ENCODE data around the gene LRRFIP2.
"Not testable (repeated sequence)": the region's sequence is repeated elsewhere in the genome, so short reads cannot be mapped to it uniquely, and the experiment has no call there.

LRRFIP2 gene, protein sequence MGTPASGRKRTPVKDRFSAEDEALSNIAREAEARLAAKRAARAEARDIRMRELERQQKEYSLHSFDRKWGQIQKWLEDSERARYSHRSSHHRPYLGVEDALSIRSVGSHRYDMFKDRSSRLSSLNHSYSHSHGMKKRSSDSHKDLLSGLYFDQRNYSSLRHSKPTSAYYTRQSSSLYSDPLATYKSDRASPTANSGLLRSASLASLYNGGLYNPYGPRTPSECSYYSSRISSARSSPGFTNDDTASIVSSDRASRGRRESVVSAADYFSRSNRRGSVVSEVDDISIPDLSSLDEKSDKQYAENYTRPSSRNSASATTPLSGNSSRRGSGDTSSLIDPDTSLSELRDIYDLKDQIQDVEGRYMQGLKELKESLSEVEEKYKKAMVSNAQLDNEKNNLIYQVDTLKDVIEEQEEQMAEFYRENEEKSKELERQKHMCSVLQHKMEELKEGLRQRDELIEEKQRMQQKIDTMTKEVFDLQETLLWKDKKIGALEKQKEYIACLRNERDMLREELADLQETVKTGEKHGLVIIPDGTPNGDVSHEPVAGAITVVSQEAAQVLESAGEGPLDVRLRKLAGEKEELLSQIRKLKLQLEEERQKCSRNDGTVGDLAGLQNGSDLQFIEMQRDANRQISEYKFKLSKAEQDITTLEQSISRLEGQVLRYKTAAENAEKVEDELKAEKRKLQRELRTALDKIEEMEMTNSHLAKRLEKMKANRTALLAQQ

DNA sequence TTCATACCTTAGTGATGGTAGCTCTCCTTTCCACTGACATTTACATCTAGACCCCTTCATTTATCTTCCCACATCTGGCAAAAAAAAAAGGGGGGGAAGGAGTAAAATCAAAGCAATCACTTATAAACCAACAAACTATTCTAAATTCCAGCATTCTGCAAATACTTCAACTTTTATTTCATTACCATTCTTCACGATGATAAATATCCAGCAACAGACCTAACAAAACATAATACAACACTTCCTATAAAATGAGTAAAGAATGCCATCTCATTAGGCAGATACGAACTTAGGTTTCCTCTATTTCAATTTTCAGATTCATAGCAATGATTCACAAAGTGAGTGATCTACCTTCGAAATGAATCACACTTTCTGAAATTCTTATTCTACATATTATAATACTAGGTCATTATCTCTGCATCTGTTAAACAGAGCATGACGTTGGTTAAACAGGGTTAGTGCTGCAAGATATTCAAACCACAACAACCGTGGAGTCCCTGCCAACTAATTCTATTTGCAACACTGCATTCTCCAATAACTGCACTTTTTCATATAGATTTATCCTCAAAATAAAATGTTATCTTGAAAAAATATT, at the start of gene LRRFIP2:
Gene LRRFIP2 (minus strand): TSS at position 51 of the 595 bp plus-strand sequence. CDS start 25,599 bp downstream, outside the sequence.
- DNase-seq, result peak in 1 of 2 donors; percentile 38

DNA sequence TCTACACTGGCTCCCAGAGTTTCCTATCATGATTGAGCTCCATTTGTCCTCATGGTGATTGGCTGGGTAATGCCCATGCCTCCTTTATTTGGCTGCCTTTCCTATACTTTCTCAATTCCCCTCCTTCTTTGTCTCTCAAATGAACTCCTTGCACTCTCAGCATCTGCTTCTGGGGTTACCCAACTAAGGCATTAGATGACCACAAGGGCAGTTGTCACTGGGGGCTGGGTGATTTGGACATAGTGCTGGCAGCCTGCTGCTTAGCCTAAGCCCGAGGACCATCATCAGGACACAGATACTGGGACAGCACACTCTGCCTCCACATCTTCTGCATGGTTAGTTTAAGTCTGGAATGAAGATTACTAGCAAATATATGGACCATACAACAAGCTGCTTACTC, 49.2 kb upstream of the LRRFIP2 start:
- no peak for DNase-seq

DNA sequence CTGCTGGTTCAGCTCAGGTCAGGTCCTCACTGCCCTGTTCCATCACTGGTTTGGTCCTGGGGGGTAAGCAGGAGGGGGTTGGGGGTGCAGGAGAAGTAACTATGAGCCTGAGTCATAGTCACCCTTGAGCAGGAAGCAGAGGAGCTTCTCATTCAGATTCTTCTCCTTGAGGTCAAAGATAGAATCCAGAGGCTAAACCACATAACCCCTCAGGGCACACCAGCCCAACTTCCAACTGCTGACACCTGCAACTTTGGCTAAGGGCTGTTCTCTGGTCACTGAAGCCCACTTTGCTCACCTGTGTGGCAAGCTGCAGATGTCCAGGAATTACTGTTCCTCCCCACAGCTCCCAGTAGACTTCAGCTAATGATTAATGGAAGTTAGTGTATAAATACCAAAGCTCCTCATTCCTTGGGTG, 48.8 kb upstream of the LRRFIP2 start:
- DNase-seq, result no peak

DNA sequence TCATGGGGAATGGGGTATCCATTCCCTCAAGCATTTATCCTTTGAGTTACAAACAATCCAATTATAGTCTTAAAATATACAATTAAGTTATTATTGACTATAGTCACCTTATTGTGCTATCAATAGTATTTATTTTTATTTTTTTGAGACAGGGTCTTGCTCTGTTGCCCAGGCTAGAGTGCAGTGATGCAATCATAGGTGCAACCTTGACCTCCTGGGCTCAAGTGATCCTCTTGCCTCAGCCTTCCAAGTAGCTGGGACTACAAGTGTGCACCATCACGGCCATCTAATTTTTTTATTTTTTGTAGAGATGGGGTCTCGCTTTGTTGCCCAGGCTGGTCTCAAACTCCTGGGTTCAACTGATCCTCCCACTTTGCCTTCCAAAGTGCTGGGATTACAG, 48.2 kb upstream of the LRRFIP2 start:
- not testable (repeated sequence) for DNase-seq

DNA sequence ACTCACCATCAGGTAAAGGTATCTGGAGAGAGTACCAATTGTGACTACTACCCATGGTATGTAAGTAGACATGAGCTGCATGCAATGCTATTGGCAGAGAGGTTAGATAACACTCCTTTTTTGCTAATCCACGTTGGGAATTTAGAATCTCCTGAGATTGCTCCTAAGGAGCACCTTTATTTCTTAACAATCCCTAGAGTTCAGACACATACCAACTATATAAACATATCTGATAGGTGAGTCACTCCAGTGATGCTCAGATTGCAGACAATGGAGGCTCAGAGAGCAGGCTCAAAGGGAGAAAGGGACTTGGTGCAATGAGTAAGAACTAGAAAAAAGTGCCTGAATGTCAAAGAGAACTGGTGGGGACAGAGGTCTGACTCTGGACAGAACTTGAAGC, 47.0 kb upstream of the LRRFIP2 start:
- DNase-seq, result no peak

DNA sequence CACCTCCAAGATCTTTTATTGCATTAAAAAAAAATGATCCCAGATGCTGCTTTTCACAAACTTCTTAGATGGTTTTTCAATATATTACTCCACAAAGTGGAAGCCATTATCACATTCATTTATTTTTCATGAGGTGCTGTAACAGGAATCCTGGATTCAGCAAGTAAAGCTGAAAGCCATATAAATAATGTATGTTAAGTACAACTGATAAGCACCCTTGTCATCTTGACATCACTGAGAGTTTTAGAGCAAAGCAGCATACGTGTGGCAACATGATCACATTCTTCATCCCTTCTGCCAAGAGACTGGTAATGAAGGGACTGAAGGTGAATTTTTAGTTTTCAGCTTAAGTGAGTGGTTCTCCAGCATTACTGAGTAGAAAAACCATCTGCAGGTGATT, 44.9 kb upstream of the LRRFIP2 start:
- DNase-seq, result no peak

DNA sequence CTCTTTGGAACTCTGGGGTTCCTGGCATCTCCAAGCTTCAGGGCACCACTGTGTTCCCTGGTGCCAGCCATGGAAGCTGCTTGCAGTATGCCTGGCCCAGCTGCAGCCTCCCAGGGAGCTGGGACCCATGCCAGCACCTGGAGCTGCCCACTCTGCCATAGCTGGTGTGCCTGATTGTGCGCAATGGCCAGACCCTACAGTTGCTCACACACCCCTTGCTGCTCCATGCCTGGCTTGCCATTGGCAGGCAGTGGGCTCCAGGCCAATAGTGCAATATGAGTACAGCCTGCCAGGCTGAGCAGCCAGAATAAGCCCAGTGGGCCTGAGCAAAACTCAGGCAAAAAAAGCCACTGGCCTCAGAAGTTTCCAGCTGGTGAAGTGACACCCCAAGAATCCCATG, 43.8 kb upstream of the LRRFIP2 start:
- no peak for DNase-seq

DNA sequence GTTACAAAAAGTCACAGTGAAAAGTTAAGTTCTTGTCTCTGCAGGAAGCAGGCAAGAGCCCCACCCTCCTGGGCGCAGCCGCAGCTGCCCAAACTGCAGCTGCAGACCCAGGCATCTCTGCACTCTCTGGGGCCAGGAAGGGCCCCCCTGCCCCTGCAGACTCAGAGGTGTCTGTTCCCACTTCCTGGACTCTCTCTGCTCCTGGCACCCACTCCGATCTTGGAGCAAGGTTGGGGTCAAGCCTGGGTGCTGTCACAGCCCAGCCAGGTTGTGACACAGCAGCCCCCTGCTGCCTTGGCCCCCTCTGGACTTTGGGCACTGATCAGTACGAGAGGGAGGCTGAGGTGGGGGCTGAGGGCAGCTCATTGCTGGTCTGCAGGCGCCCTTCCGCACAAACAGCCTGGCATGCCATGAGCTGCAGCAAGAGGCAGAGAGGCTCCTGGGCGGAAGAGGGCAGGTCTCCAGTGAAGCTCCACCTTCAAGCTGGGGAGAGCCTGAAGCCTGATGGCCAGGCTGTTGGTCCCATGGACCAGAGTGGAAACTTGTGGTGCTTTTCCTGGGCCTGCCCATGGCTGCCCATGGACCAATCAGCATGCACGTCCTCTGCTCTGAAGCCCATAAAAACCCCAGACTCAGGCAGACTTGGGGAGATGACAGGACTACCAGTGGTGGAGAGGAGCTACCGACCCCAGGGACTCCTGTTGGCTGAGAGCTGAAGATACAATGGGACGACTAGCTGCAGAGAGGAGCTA, 42.9 kb upstream of the LRRFIP2 start:
- peak; percentile 21 to 36 for DNase-seq

DNA sequence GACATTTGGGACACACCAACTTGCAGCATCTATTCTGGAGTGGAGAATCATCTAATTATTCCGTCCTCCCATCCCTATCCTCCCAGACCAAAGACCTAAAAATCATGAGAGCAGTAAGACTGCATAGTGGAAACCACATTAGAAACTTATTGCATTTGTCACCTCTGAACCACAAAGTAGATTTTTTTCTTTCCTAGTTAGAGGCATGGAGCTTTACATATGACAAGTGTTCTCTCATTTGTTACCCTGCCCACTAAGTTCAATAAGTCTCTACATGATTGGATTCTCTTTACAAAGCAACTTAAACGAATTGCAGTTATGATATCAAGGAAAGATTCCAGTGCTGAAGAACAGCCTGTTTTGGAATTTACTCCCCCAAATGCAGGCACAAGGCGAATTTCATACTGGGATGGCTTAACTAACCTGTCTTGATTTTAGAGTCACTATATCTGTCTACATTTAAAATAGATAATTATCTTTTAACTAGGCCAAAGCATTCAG, 42.3 kb upstream of the LRRFIP2 start:
- peak in 1 of 2 donors; percentile 54 for DNase-seq

DNA sequence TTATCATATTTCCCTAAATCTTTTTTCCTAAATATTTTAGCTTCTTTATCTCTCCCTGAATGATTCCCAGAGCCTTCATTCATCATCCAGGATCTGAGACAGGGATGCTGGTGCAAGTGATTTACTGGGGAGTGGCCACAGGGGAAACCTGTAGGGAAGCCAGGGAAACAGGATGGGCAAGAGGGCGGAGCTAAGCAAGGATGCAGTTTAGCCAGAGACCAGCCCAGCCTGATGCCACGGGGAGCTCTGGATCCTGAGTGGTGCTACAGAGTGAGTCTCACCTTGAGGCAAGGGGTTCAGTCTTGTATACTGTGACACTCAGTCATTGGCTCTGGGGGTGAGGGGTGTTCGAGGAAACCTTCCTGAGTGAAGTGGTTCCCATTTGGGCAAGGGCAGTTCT, 39.7 kb upstream of the LRRFIP2 start:
- DNase-seq, result no peak

DNA sequence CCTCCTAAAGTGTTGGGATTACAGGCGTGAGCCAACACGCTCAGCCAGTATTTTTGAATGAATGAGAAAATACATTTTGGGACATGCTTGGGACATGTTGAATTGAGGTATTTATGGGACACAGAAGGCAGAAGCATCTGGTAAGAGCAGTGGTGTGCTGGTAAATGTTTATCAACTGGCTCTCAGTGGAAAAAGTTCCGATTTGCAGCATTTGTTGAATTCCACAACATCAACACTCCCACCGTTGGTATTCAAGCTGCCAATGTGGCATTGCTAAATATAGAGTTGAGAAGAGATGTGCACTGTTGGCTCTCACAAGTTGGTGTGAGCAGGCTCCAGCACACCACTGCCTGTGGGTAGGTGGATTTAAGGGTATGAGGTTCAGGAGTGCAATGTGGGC, 35.8 kb upstream of the LRRFIP2 start:
- no peak for DNase-seq

DNA sequence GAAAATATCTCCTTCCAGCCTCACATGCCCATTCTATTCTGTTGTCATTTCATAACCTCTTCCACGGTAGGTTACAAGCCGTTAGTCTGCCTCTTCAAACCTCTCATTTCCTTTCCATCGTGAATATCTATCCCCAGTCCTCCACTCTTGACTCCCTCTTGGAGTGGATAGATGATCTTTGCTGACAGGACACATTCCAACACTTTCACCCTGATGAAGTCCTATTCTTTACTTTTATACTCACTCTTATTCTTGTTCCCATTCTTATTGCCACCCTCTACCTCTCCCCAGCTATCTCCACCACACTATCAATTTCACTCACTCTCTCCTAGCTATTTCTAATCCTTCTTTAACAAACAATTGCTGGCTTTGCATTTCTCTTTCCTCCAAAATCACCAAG, 34.2 kb upstream of the LRRFIP2 start:
- DNase-seq, result not testable (repeated sequence)

DNA sequence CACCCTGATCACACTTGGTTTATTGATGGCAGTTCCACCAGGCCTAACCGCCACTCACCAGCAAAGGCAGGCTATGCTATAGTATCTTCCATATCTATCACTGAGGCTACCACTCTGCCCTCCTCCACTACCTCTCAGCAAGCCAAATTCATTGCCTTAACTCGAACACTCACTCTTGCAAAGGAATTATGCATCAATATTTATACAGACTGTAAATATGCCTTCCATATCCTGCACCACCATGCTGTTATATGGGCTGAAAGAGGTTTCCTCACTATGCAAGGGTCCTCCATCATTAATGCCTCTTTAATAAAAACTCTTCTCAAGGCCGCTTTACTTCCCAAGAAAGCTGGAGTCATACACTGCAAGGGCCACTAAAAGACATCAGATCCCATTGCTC, 33.6 kb upstream of the LRRFIP2 start:
- DNase-seq, result not testable (repeated sequence)

DNA sequence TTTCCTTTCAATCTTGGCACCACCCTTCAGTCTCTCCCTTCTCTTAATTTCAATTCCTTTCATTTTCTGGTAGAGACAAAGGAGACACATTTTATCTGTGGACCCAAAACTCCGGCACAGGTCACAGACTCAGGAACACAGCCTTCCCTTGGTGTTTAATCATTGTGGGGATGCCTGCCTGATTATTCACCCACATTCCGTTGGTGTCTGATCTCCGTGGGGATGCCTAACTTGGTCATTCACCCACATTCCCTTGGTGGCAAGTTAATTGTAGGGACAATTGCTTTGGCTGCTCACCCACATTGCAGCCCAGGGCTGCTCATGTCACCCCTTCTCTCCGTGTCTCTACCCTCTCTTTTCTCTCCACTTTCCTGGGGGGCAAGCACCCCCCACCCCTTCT, 31.7 kb upstream of the LRRFIP2 start:
- not testable (repeated sequence) for DNase-seq

DNA sequence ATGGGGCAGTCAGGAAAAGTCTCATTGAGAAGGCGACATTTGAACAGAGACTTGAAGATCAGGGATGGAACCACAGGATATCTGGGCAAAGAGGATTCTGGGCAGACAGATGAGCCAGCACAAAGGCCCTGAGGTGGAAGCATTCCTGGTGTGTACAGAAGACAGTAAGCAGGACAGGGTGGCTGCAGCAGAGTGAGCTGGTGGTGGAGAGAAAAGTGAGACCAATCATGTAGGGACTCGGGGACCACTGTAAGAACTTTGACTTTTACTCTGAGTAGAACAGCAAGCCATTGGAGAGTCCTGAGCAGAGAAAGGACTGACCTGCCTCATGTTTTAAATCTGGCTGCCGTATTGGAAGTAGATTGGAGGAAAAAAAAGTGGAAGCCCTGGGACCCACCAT, 29.9 kb upstream of the LRRFIP2 start:
- no peak for DNase-seq

DNA sequence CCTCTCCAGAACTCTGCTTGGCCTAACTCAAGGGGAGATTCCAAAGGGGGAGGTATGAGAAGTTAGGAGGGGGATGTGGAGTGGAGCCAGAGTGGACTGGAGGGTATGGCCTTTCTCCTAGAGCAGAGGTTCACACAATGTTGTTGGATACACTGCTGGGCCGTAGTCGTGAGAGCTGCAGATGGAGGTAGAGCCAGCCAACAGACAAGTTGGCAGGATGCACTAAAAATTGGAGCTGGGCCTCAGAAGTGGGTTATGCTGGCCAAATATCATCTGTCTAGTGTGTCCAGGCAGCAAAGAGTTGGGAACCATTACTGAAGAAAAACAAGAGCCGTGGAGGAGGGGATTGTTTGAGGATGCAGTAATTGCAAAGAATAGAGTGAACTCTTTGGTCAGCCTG, 27.7 kb upstream of the LRRFIP2 start:
- DNase-seq, result no peak

DNA sequence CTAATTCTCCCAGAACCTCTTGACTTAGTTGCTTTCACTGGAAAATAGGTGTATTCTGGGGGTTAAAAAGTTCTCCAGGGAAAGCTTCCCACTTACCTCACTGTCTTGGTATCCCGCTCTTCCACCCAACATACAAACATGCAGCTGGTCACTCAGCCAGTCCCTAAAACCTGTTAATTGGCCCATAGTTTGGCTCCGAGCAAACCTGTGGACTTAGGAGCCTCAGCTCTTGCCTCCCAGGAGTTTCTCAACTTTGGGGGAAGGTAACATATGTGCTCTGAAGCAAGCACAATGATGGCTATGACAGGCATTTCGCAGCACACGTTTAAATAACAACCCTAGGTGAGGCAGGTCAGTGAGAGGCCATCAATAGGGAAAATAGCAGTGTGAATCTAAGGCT, 25.8 kb upstream of the LRRFIP2 start:
- DNase-seq, result no peak

DNA sequence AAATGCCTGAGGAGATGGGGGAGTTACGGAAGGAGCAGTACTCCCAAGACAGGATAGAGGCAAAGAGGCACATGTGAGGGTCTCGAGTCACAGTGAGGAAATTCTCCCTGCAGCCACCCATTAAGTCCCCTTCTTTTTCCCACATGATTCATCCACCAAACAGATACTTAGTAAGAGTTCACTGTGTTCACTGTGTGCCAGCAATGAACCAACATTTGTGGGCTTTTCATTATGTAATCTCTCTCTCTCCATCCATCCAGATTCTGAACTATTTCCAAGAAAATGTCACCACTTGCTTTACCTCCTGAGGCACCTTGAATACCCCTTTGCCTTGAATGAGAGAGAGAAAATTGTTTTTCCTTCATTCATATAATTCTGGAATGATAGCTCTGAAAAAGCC, 24.6 kb upstream of the LRRFIP2 start:
- no peak for DNase-seq

DNA sequence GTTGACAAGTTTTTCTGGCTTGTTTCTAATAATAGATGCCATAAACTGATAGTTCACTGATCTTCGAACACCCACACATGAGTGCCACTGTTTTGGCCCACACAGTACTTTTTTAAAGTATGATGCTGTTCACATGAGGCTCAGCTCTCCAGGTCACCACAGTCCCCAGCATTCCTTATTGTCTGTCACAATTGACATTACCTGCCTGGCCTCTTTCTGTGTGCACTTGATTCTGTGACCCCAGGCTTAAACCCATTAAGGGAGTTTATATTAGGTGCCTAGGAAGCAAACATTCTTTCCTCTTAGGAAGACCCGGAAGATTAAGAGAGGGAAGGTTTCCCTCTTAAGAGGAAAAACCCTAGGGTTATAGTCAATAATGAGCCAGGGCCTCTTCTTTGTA, 24.2 kb upstream of the LRRFIP2 start:
- DNase-seq, result no peak

DNA sequence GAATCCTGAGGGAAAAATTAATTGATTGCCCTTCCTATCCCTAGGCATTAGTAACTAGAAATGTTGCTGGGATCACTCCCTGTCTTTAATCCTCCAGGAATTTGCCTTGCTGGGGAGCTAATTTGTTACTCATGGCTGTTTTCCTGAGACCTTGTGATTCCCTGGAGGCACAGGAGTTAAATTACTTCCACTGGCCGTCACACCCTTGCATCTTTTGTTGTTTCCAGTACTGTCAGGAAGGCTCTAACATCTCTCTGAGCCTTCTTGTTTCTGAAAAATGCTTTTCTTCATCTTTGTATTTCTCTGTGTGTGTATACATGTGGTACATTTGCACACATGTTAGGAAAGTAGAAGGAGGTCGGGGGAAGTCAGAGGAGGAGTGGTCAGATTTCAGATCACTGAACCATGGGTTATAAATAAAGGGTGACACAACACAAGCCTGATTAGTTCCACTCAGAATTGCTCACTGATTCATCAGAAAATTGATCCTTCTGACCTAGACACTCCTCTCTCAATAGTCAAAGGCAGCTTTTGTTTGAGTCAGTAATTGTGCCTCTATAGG, 23.5 kb upstream of the LRRFIP2 start:
- no peak for DNase-seq

DNA sequence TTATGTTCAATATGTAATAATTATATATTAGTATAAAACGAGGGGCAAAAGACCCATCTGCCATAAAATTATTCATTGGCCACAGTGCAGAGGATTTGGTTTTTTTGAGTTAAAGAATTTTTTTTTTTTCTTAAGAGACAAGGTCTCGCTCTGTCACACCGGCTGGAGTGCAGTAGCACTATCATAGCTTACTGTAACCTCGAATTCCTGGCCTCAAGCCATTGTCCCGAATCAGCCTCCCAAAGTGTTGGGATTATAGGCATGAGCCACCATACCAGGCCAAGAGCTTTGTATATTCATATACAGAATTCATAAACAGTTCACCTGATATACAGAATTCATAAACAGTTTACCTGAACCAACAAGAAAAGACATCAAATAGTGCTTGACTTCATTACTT, 20.2 kb upstream of the LRRFIP2 start:
- no peak for DNase-seq

DNA sequence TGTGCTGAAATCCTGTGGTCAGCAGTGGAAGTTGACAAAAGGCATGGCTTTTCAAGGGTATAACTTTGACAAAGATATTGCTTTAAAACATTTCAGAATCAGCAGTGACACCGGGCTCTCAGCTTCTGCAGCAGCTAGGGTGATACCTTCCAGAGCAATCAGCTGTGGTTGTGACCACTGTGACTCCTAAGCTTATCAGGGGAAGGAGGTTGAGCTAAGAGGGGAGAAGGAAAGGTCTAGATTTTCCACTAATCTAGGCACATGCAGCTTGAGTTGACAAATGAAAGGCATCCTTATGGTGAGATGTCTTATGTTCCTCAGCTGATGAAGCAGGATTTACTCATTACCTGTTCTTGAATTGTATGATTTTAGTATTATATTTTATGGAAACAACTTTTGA, 16.3 kb upstream of the LRRFIP2 start:
- no peak for DNase-seq

DNA sequence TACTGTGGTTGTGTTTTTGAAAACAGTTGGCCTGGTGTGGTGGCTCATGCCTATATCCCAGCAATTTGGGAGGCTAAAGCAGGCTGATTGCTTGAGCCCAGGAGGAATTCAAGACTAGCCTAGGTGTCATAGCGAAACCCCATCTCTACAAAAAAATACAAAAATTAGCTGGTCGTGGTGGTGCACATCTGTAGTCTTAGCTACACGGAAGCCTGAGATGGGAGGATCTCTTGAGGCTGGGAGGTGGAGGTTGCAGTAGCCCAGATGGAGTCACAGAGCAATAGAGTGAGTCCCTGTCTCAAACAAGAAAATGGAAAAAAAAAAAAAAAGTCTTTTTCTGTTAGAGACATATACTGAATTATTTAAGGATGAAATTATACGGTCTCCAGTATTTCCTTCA, 14.7 kb upstream of the LRRFIP2 start:
- no peak for DNase-seq
